Keratinocyte (primary cell): Measurements from ENCODE around the gene NR2F1. TPM values are rescaled to one million over a fixed set of nuclear protein-coding genes. Genes with fewer than 3 reads are reported as not detected.

ENCODE experiments used
- DNase-seq: peaks from one replicate; pipeline ENCODE4 v3.0.0-alpha.2; 2011; ENCODE audit warnings: low read depth, missing footprints, low spot score
- FAIRE-seq: peaks from 2 replicates; lab custom pipeline; 2011; peaks lifted over from hg19 to GRCh38; lab: Jason Lieb, UNC
- H2AFZ ChIP-seq: 2 replicates; pipeline ENCODE4 v1.6.0; 2012; ENCODE audit warnings: low read length, control low read depth, inconsistent platforms; ENCODE audit not compliant: control insufficient read depth
- H3K27ac ChIP-seq: 2 replicates; pipeline ENCODE4 v1.5.1; 2011; ENCODE audit warnings: low read length; ENCODE audit not compliant: control insufficient read depth, insufficient read depth
- H3K27me3 ChIP-seq: 3 replicates; pipeline ENCODE4 v1.6.0; 2011; ENCODE audit warnings: low read length; ENCODE audit not compliant: control insufficient read depth, insufficient read depth; ENCODE audit errors: extremely low read depth
- H3K36me3 ChIP-seq, 2 experiments: 2 replicates in 1 of 2; 3 replicates in 1 of 2; pipeline ENCODE4 v1.5.1; 2011; ENCODE audit warnings: low read length in 2 of 2, mild to moderate bottlenecking in 1 of 2; ENCODE audit not compliant: control insufficient read depth in 2 of 2, insufficient read depth in 2 of 2; ENCODE audit errors: extremely low read depth in 1 of 2
- H3K4me1 ChIP-seq: 3 replicates; pipeline ENCODE4 v1.5.1; 2011; ENCODE audit warnings: low read length; ENCODE audit not compliant: control insufficient read depth, insufficient read depth; ENCODE audit errors: extremely low read depth
- H3K4me2 ChIP-seq: 3 replicates; pipeline ENCODE4 v1.6.0; 2011; ENCODE audit warnings: low read depth, low read length; ENCODE audit not compliant: control insufficient read depth, insufficient read depth; ENCODE audit errors: extremely low read depth
- H3K4me3 ChIP-seq, 3 experiments: fragments of 200-600 bp in 1 of 3; sonication (generic) in 1 of 3; 2 replicates in 2 of 3; 3 replicates in 1 of 3; pipeline ENCODE4 v1.5.1; 2011 to 2016; ENCODE audit warnings: low read length in 3 of 3, mild to moderate bottlenecking in 3 of 3, control low read depth in 2 of 3, inconsistent platforms in 1 of 3, low read depth in 1 of 3, mixed read lengths in 1 of 3, mixed run types in 1 of 3, moderate library complexity in 1 of 3; ENCODE audit not compliant: control insufficient read depth in 2 of 3, insufficient read depth in 2 of 3; ENCODE audit errors: extremely low read depth in 1 of 3
- H3K79me2 ChIP-seq: 2 replicates; pipeline ENCODE4 v1.6.0; 2012; ENCODE audit warnings: low read length; ENCODE audit not compliant: control insufficient read depth, insufficient read depth
- H3K9ac ChIP-seq: 3 replicates; pipeline ENCODE4 v1.6.0; 2011; ENCODE audit warnings: low read length; ENCODE audit not compliant: control insufficient read depth, insufficient read depth; ENCODE audit errors: extremely low read depth
- H3K9me1 ChIP-seq: 3 replicates; pipeline ENCODE4 v1.6.0; 2011; ENCODE audit warnings: low read length; ENCODE audit not compliant: control insufficient read depth, insufficient read depth; ENCODE audit errors: extremely low read depth
- H3K9me3 ChIP-seq: 2 replicates; pipeline ENCODE4 v1.5.1; 2012; ENCODE audit warnings: low read depth, low read length; ENCODE audit not compliant: control insufficient read depth
- H4K20me1 ChIP-seq: 3 replicates; pipeline ENCODE4 v1.6.0; 2011; ENCODE audit warnings: low read length; ENCODE audit not compliant: control insufficient read depth, insufficient read depth; ENCODE audit errors: extremely low read depth
- CTCF ChIP-seq, 3 experiments: IDR thresholded peaks in 1 of 3; conservative IDR thresholded peaks in 1 of 3; optimal IDR thresholded peaks in 1 of 3; 2 replicates in 2 of 3; 3 replicates in 1 of 3; pipeline versions ENCODE3 to v1.5.1; 2011; ENCODE audit warnings: low read length in 3 of 3, mild to moderate bottlenecking in 3 of 3, moderate library complexity in 2 of 3, control low read depth in 1 of 3, inconsistent platforms in 1 of 3; ENCODE audit not compliant: insufficient read depth in 2 of 3; ENCODE audit errors: extremely low read depth in 1 of 3
- EZH2 ChIP-seq: IDR thresholded peaks from one replicate; pipeline ENCODE4 v1.6.1; 2012; ENCODE audit warnings: inconsistent platforms, mild to moderate bottlenecking, low read length, moderate library complexity
- dilution Hi-C: fragments of 300-500 bp; cut with MboI; formaldehyde crosslinking; loops from one replicate; pipeline ENCODE4 v1.7.0; 2020; ENCODE audit warnings: low sequenced_read_pairs; ENCODE audit not compliant: extremely low pct_ligation_motif_present
- polyA plus RNA-seq, 5 experiments: library from polyadenylated mRNA; depleted of rRNA in 3 of 5; stranded (reverse) in 3 of 5; stranded (forward) in 1 of 5; unstranded in 1 of 5; fragments of >200 nt; gene quantifications; 1 replicate in 1 of 5; 2 replicates in 3 of 5; 3 replicates in 1 of 5; pipeline versions ENCODE4 v1.2.1 to v1.2.3, GENCODE V29; 2011 to 2012; ENCODE audit warnings: missing spikeins in 2 of 5, low read depth in 1 of 5, low replicate concordance in 1 of 5

The NR2F1 gene
- polyA plus RNA-seq, 1 donor (not counting 4 experiments of a cell fraction or from before 2014, with no cell fraction given) = not detected

DNA sequence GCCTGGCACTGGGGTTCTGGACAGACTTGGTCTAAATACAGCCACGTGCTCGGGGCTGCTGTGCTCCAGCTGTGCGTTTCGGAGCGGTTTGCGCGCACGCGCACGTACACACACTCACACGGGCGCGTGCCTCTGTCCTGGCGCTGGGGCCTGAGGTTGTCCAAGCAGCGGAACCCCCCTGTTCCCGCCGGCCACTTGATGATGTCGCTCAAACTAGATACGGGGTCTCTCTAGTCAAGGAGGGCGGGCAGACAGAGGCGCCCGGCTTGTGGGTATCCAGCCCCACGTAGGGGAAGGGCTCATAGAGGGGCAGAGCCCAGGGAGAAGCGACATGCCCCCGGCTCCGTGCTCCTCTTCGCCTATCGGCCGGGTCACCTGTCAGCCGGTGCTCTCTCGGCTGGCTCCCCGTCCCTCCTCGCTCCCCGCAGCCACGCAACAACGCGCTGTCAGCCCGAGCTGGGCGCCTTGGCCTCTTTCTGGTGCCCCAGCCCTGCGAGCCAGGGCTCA is 10.9 kb upstream of the NR2F1 start:
- dilution Hi-C loops = no loop called here
- no peaks in the 10 kb centered on the region for H3K9me3 ChIP-seq
- no peaks in the 10 kb centered on the region for H3K36me3 ChIP-seq
- no peak overlapping the region for H2AFZ ChIP-seq
- H3K27me3 ChIP-seq = peaks cover 78% of the 10 kb centered on the region
- H3K27ac ChIP-seq = no peak overlapping the region
- no peaks in the 10 kb centered on the region for H3K79me2 ChIP-seq
- peak overlapping the region; percentile 42 for H3K4me2 ChIP-seq
- FAIRE-seq (no peak), DNase-seq (no peak)
- peaks cover 2% of the 10 kb centered on the region for H3K4me1 ChIP-seq
- H3K4me3 ChIP-seq = peak overlapping the region in 1 of 3 experiments; percentile 7
- no peaks in the 10 kb centered on the region for H4K20me1 ChIP-seq
- TF ChIP-seq CTCF (optimal IDR thresholded peaks at IDR 0.05 in 1 of 3, IDR thresholded peaks at IDR 0.05 in 1 of 3, conservative IDR thresholded peaks at IDR 0.05 in 1 of 3; ENCODE audit: extremely low read depth in 1 of 3, insufficient read depth in 2 of 3, low read length in 3 of 3) (no peak), EZH2 (peak; percentile 11)
- H3K9ac ChIP-seq = no peak overlapping the region
- no peaks in the 10 kb centered on the region for H3K9me1 ChIP-seq

DNA sequence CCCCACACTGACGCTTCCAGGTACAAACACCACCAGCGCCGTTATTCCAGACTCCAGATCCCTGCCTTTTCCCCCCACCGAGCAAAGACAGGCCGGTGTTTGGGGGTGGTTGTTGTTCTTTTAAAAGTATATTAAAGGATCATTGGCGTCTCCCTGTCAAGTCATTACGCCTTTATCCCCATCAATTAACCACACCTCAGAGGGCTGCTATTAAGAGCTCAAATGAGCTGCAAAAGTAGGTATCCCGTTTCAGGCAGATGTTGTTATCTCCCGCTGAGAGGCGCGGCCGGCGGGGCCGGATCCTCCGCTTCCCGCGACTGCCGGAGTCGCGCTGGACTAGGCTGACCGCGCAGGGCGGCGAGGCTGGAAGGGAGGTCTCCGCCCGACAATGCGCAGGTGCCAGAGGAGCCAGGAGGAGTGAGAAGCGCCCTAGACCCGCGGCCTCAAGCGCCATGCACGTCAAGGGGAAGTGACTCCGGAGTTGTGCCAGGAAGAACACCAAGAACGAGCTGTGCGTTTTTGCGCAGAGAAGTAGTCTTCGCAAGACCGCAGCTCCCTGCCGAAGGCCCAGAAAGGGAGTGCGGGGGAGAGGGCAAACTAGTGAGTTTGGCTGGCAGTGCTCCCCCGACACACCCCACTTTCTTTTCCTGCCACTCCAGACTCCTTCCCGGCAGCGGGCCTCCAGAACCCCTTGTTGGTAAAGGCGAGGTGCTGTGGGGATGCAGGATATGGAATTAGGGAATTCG is 10.2 kb upstream of the NR2F1 start:
- Histone ChIP-seq H3K79me2 (no peaks in the 10 kb centered on the region), H3K27ac (no peak overlapping the region), H3K36me3 (no peaks in the 10 kb centered on the region), H3K4me3 (no peak overlapping the region), H3K4me1 (peaks cover 2% of the 10 kb centered on the region), H3K9ac (no peak overlapping the region), H3K9me1 (no peaks in the 10 kb centered on the region), H4K20me1 (no peaks in the 10 kb centered on the region), H3K4me2 (peak overlapping the region; percentile 42), H3K27me3 (peaks cover 77% of the 10 kb centered on the region), H2AFZ (no peak overlapping the region), H3K9me3 (no peaks in the 10 kb centered on the region)
- no peak for FAIRE-seq
- DNase-seq = no peak
- dilution Hi-C loops = no loop called here
- peak; percentile 78 for TF ChIP-seq EZH2
- TF ChIP-seq CTCF (optimal IDR thresholded peaks at IDR 0.05 in 1 of 3, IDR thresholded peaks at IDR 0.05 in 1 of 3, conservative IDR thresholded peaks at IDR 0.05 in 1 of 3; ENCODE audit: extremely low read depth in 1 of 3, insufficient read depth in 2 of 3, low read length in 3 of 3) = no peak
